Caco-2 (cell line): ENCODE measurements around the gene ERF. TPM values are rescaled to one million over a fixed set of nuclear protein-coding genes. Genes with fewer than 3 reads are reported as not detected.

Experiments used
- BruUV-seq: library from RNA; stranded (reverse); fragments of 400-500 nt; replicated peaks from 2 replicates; lab custom pipeline; 2021; lab: Mats Ljungman, UMichigan
- CTCF ChIA-PET: fragments of 300-600 bp; sonication (Branson Sonifier 250); formaldehyde crosslinking; loops from one replicate; lab custom pipeline; 2022; ENCODE audit warnings: antibody characterized with exemption; lab: Charles Lee
- POLR2A ChIA-PET: fragments of 300-600 bp; sonication (Branson Sonifier 250); formaldehyde crosslinking; loops from one replicate; lab custom pipeline; 2022; ENCODE audit warnings: antibody characterized with exemption; lab: Charles Lee
- DNase-seq, 2 experiments: peaks; one replicate each; pipeline versions ENCODE4 v3.0.0 to v3.0.0-alpha.2; 2020 to 2022
- H3K27me3 ChIP-seq: replicated peaks from 2 replicates; pipeline ENCODE4 v1.6.0; 2011; ENCODE audit warnings: low read length; ENCODE audit not compliant: control insufficient read depth, insufficient read depth
- H3K36me3 ChIP-seq: 2 replicates; pipeline ENCODE4 v1.5.1; 2011; ENCODE audit warnings: low read length; ENCODE audit not compliant: control insufficient read depth, insufficient read depth
- H3K4me1 ChIP-seq: fragments of 250-450 bp; sonication (Bioruptor Pico); 2 replicates; pipeline ENCODE4 v1.5.1; 2020; ENCODE audit warnings: mild to moderate bottlenecking
- H3K4me3 ChIP-seq: 2 replicates; pipeline ENCODE4 v1.5.1; 2011; ENCODE audit warnings: low read depth, mild to moderate bottlenecking, control low read depth, low read length
- H3K9me3 ChIP-seq: fragments of 250-450 bp; sonication (Bioruptor Pico); 2 replicates; pipeline ENCODE4 v1.5.1; 2020; ENCODE audit warnings: mild to moderate bottlenecking, moderate library complexity
- H3K27ac Mint-ChIP-seq: one replicate; pipeline ENCODE4 v1.8.0; 2022; ENCODE audit warnings: mixed read lengths; ENCODE audit not compliant: unreplicated experiment
- H3K27me3 Mint-ChIP-seq: one replicate; pipeline ENCODE4 v1.8.0; 2022; ENCODE audit warnings: mixed read lengths; ENCODE audit not compliant: insufficient read depth, unreplicated experiment
- H3K36me3 Mint-ChIP-seq: one replicate; pipeline ENCODE4 v1.8.0; 2022; ENCODE audit warnings: mild to moderate bottlenecking, mixed read lengths; ENCODE audit not compliant: insufficient read depth, unreplicated experiment
- H3K4me1 Mint-ChIP-seq: one replicate; pipeline ENCODE4 v1.8.0; 2022; ENCODE audit warnings: low read depth, mixed read lengths; ENCODE audit not compliant: unreplicated experiment
- H3K4me3 Mint-ChIP-seq: one replicate; pipeline ENCODE4 v1.8.0; 2022; ENCODE audit warnings: mild to moderate bottlenecking, moderate library complexity, mixed read lengths; ENCODE audit not compliant: unreplicated experiment
- H3K9me3 Mint-ChIP-seq: one replicate; pipeline ENCODE4 v1.8.0; 2022; ENCODE audit warnings: mixed read lengths; ENCODE audit not compliant: unreplicated experiment
- intact Hi-C: fragments of 100-400 bp; cut with micrococcal nuclease; formaldehyde crosslinking; loops from one replicate; pipeline ENCODE4 v1.10.0; 2022; ENCODE audit not compliant: unreplicated experiment
- total RNA-seq: library from RNA; stranded (reverse); gene quantifications from 2 replicates; pipeline ENCODE4 v1.2.3, GENCODE V29; 2022
- TF ChIP-seq, protein P1 (sequence below), 2 experiments: fragments of 200-600 bp in 1 of 2; IDR thresholded peaks; 1 replicate in 1 of 2; 2 replicates in 1 of 2; pipeline versions ENCODE4 v1.5.1 to v1.8.0; 2011 to 2022; ENCODE audit warnings: antibody characterized with exemption in 1 of 2, control low read depth in 1 of 2, inconsistent platforms in 1 of 2, low read depth in 1 of 2, low read length in 1 of 2, mild to moderate bottlenecking in 1 of 2, moderate library complexity in 1 of 2; ENCODE audit not compliant: insufficient read depth in 1 of 2, severe bottlenecking in 1 of 2, unreplicated experiment in 1 of 2

The ERF gene
- total RNA-seq, 1 experiment from 2014 or later: 149 TPM

GRCh38 chr19:42250666-42251531 lies 4.0 kb downstream of the ERF start:
- Mint-ChIP-seq H3K27me3 (no peaks in the 10 kb centered on the region), H3K36me3 (peaks cover 73% of the 10 kb centered on the region), H3K27ac (peak overlapping the region; percentile 77), H3K9me3 (no peaks in the 10 kb centered on the region), H3K4me3 (peak overlapping the region; percentile 87), H3K4me1 (peaks cover 22% of the 10 kb centered on the region)
- BruUV-seq: no TSS peak
- H3K36me3 ChIP-seq: peaks cover 5% of the 10 kb centered on the region
- intact Hi-C loops: no loop called here
- TF ChIP-seq, protein P1, sequence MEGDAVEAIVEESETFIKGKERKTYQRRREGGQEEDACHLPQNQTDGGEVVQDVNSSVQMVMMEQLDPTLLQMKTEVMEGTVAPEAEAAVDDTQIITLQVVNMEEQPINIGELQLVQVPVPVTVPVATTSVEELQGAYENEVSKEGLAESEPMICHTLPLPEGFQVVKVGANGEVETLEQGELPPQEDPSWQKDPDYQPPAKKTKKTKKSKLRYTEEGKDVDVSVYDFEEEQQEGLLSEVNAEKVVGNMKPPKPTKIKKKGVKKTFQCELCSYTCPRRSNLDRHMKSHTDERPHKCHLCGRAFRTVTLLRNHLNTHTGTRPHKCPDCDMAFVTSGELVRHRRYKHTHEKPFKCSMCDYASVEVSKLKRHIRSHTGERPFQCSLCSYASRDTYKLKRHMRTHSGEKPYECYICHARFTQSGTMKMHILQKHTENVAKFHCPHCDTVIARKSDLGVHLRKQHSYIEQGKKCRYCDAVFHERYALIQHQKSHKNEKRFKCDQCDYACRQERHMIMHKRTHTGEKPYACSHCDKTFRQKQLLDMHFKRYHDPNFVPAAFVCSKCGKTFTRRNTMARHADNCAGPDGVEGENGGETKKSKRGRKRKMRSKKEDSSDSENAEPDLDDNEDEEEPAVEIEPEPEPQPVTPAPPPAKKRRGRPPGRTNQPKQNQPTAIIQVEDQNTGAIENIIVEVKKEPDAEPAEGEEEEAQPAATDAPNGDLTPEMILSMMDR (IDR thresholded peaks at IDR 0.05; ENCODE audit: insufficient read depth in 1 of 2, low read depth in 1 of 2, low read length in 1 of 2, severe bottlenecking in 1 of 2, unreplicated experiment in 1 of 2): no peak
- H3K27me3 ChIP-seq: no peaks in the 10 kb centered on the region
- DNase-seq: no peak
- POLR2A ChIA-PET: interaction anchor here (1.5 kb wide), 1 partner anchor 8 kb away, joined by 6 read pairs; no protein-coding TSS in a partner anchor
- H3K4me1 ChIP-seq: peaks cover 26% of the 10 kb centered on the region
- no peak overlapping the region for H3K4me3 ChIP-seq
- CTCF ChIA-PET: no interaction called here
- no peaks in the 10 kb centered on the region for H3K9me3 ChIP-seq

GRCh38 chr19:42250183-42250665 lies 4.7 kb downstream of the ERF start:
- CTCF ChIA-PET: no interaction called here
- peaks cover 5% of the 10 kb centered on the region for H3K36me3 ChIP-seq
- POLR2A ChIA-PET: no interaction called here

DNA sequence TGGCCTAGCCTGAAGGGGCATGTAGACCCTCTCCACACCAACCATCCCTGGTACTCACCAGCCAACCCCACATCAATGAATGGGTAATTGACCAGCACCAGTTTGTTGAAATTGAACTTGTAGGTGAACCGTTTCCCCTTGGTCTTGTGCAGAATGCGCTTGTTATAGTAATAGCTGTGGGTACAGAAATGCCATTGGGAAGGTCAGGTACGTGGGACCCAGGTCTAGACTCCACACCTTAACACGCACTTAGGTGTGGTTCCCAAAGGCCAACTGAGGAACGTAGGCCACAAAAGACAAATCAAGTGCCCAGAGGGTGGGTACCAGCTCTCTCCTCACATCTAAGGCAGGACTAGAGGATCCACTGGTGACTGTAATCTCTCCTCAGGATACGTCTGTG lies 5.2 kb downstream of the ERF start:
- TF ChIP-seq, protein P1 (IDR thresholded peaks at IDR 0.05; ENCODE audit: insufficient read depth in 1 of 2, low read depth in 1 of 2, low read length in 1 of 2, severe bottlenecking in 1 of 2, unreplicated experiment in 1 of 2): no peak
- H3K4me3 Mint-ChIP-seq: no peak overlapping the region
- ChIA-PET POLR2A (no interaction called here), CTCF (no interaction called here)
- Histone ChIP-seq H3K36me3 (peaks cover 5% of the 10 kb centered on the region), H3K4me1 (peaks cover 26% of the 10 kb centered on the region), H3K9me3 (no peaks in the 10 kb centered on the region), H3K4me3 (no peak overlapping the region), H3K27me3 (no peaks in the 10 kb centered on the region)
- peaks cover 33% of the 10 kb centered on the region for H3K4me1 Mint-ChIP-seq
- H3K27me3 Mint-ChIP-seq: no peaks in the 10 kb centered on the region
- no peaks in the 10 kb centered on the region for H3K9me3 Mint-ChIP-seq
- H3K27ac Mint-ChIP-seq: peak overlapping the region; percentile 67
- H3K36me3 Mint-ChIP-seq: peaks cover 75% of the 10 kb centered on the region
- no peak for DNase-seq
- BruUV-seq: no TSS peak
- intact Hi-C loops: no loop called here

More at GRCh38 chr19:42250183-42250665, 4.7 kb downstream of the ERF start:
- Mint-ChIP-seq H3K27me3 (no peaks in the 10 kb centered on the region), H3K27ac (peak overlapping the region; percentile 67), H3K4me1 (peaks cover 28% of the 10 kb centered on the region), H3K4me3 (no peak overlapping the region), H3K9me3 (no peaks in the 10 kb centered on the region), H3K36me3 (peaks cover 75% of the 10 kb centered on the region)
- intact Hi-C loops: no loop called here
- Histone ChIP-seq H3K9me3 (no peaks in the 10 kb centered on the region), H3K4me3 (no peak overlapping the region), H3K4me1 (peaks cover 26% of the 10 kb centered on the region), H3K27me3 (no peaks in the 10 kb centered on the region)
- DNase-seq: no peak
- TF ChIP-seq, protein P1 (IDR thresholded peaks at IDR 0.05; ENCODE audit: insufficient read depth in 1 of 2, low read depth in 1 of 2, low read length in 1 of 2, severe bottlenecking in 1 of 2, unreplicated experiment in 1 of 2): no peak
- BruUV-seq: no TSS peak
